EH (cell line): ENCODE results near the gene GPER1.
A peak's percentile ranks its signal among the peaks of the same experiment; 100 is the strongest.
"Not testable (repeated sequence)": the region's sequence is repeated elsewhere in the genome, so short reads cannot be mapped to it uniquely, and the experiment has no call there.

ENCODE experiments used
- DNase-seq: peaks from one replicate; pipeline ENCODE4 v3.0.0-alpha.2; 2015; ENCODE audit warnings: low read depth

Gene GPER1

DNA sequence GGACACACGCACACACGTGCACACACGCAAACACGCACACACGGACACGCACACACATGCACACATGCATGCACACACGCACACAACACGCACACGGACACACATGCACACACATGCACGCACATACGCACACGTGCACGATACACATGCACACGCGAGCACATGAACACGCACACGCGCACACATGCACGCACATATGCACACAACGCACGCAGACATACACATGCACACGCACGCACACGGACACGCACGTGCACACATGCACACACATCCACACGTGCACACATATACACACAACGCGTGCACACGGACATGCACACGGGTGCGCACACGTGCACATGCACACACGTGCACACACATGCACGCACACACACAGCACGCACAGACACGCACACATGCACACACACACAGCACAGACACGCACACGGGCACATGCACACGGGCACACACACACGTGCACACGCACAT lies 17.3 kb upstream of the GPER1 start:
- no peak for DNase-seq

DNA sequence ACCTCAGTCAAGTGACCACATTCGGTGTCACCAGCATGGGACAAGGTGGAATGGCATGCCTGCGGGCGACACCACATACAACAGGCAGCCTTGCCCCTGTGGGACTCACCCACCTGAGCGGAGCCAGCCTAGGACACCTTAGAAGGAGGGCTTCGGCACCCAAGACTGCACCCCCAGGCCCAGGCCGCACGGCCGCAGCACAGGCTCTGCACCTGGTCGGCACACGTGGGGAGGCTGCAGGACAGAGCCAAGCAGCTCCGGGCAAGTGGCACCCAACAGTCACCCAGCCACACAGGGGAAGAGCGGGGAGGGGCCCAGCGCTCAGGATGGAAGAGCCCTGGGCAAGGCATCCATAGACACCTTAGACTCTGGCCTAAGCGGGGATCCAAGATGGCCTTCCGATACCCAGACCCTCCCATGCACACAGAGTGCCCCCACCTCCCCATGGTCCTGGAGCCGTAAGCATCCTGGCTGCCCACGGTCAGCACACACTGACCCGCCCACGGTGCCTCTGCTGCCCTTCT lies 16.1 kb upstream of the GPER1 start:
- no peak for DNase-seq

DNA sequence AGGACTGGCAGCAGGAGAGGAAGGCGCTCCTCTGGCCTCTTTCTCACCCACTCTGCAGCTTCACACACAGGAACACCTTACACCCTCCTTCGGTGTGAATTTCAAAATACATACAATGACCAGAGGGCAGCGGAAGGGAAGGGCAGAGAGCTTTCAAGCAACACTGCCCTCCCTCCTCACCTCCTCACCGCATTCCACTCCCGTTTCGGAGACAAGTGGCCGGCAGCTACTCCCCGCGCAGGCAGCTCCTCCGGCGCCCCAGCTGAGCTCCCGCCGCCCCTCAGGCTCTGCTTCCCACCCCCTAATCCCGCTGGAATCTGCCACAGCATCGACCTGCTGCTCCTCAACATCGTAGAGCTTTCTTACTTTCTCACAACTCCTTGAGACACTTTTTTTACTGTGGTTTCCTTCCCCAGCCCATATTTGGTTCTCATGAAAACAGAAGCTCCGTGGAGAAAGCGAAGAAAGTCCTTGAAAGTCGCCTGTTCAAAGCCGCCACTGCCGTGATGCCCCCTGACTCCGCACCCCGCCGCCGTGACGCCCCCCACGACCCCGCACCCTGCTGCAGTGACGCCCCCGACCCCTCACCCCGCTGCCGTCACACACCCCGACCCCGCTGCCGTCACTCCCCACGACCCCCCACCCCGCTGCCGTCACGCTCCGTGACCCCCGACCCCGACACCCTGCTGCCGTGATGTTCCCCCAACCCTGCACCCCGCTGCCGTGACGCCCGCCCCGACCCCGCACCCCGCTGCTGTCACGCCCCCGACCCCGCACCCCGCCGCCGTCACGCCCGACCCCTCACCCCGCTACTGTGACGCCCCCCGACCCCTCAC lies 14.6 kb upstream of the GPER1 start:
- no peak for DNase-seq

DNA sequence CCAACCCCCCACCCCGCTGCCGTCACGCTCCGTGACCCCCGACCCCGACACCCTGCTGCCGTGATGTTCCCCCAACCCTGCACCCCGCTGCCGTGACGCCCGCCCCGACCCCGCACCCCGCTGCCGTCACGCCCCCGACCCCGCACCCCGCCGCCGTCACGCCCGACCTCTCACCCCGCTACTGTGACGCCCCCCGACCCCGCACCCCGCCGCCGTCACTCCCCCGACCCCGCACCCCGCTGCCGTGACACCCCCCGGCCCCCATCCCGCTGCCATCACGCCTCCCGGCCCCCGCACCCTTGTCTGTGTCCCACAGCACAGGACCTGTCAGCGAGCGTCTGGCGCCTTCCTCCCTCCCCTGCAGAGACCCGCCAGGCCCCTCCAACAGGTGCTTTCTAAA lies 13.9 kb upstream of the GPER1 start:
- DNase-seq, result not testable (repeated sequence)

DNA sequence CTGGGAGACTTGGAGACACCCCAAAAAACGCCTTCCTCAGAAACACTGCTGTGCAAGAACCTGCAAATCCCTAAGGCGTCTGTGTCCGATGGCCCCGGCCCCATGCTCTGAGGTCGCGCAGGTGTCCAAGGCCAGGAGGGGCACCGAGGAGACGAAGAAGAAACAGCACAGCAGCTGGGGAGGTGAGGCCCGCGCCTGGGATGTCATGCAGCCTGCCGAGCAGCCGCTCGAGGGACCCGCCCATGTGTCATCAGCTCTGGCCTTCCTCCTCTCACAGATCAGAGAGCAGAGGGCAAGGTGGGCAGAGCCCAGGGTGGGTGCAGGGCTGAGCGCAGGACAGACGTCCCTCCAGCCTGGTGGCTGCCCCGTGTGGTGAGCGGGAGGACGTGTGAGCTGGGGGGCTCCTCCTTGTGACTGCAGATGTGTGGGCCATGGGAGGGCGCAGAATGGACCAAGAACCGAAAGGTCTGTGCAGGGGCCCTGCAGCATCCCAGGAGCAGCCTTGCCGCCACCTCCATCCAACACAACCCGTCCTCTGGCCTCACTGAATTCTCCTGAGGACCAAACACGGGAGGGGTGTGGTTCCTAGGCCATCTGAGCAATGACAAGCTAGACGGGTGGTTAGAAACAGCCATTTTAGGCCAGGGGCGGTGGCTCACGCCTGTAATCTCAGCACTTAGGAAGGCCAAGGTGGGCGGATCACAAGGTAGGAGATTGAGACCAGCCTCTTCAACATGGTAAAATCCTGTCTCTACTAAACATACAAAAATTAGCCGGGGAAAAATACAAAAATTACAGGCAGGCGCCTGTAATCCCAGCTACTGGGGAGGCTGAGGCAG lies 13.1 kb upstream of the GPER1 start:
- DNase-seq, result no peak

DNA sequence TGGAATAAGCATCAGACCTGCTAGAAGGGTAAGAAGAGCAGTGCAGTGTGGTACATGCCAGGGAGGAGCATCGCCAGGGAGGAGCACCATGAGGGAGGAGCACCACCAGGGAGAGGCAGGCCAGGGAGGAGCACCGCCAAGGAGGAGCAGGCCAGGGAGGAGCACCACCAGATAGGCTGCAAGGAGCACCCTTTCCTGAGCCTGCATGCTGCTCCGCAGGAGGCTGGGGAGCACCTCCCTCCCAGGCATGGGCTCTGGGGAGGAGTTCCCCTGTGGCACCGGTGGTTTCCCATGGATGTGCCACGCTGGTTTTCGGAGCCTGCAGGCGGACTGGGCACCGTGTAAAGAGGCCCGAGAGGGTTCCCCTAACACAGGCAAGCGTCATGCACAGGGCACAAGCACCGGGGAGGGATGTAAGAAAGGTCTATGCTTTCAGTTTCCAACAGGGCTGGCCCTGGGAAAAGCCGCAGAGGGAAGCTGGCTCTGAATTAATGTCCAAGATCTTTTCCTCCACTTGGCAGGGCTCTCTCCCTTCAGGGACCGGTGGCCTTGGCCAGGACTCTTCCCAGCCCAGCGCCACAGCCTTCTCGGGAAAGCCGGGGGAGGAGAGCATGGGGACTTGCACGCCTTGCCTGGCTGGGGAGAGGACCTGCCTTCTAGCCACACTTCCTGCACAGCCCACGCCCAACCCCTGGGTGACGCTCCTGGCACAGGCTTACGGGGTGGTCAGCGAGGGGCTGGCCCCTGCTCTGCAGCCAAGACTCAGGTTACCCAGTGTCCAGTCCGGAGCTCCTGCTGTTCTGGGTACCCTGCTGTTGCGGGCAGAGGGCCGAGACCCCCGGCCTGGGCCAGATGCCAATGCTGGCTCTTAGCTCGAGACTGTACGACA lies 11.5 kb upstream of the GPER1 start:
- DNase-seq, result no peak

DNA sequence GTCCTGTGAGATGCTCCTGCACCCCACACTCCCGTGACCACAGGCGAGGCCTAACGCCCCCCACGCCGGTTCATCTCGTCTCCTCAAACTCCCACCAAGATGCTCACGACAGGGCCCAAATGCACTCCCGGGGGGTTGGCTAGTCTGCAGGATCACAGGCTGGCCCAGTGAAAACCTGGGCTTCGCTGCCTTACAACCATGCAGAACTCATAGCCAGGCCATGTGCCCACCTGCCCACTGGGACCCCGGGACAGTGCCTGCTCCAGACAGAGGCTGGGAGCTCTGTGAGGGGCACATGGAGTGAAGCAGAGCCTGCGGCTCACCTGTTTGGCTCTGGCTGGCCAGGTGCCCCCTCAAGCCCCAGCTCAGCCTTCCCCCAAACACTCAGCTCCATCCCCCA lies 9.4 kb upstream of the GPER1 start:
- no peak for DNase-seq

DNA sequence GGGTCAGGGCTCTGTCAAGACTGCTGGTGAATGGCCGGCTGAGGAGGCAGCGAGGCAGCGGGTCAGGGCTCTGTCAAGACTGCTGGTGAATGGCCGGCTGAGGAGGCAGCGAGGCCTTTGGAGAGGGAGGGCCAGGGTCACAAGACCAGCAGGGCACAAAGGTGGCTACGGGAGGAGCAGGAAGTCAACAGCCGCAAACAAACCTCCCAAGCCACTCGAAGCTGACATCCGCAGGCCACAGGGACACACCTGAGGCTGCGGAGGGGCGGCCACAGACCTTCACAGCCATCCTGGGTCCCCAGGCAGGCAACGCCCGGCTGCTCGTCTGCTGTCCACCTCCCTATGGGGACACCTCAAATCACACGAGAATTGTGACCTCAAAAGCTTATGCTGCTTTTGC lies 8.9 kb upstream of the GPER1 start:
- DNase-seq, result no peak

DNA sequence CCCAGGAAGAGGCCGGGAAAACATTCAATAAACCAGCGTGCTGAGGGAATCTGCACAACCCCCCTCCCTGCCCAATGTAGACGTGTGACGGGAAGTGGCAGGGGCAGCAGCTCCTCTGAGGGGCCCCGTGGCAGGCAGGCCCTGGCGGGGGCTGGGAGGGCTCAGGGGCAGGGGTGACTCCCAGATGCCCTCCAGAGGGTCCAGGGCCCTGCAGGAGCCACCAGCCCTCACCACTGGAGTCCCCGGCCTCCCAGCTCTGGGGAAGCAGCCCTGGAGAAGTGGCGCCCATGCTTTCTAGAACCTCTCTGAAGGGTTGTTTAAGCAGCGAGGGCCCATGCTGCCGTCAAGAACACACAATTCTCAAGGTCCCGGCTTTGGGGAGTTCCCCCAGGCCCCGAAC lies 8.4 kb upstream of the GPER1 start:
- DNase-seq, result no peak

DNA sequence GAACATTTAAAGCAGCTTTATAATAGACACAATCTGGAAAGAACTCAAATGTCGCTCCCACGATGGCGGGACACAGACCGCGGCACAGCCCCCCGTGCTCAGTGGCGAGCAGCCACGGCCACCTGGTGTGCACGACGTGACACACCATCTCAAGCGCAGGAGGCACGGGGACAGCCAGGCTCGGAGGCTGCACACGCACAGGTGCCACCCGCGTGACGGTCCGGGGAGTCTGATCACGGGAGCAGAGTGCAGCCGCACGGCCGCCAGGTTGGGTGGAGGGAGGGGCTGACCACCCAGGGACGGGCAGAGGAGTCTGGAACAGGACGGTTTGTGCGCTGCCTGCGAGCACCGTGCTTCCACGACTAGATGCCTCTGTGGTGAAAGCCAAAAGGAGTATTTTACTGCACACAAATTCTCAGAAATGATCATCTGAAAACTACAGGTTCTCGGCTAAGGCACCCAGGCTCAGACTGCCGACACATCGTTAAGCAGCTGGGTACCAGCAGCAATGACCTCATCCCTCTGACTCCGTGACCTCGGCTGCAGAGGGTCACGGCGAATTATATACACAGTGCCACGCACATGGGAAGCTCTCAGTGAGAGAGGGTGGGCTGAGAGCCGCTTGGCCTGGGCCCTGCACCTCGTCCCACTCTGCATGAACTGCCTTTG lies 7.5 kb upstream of the GPER1 start:
- no peak for DNase-seq

DNA sequence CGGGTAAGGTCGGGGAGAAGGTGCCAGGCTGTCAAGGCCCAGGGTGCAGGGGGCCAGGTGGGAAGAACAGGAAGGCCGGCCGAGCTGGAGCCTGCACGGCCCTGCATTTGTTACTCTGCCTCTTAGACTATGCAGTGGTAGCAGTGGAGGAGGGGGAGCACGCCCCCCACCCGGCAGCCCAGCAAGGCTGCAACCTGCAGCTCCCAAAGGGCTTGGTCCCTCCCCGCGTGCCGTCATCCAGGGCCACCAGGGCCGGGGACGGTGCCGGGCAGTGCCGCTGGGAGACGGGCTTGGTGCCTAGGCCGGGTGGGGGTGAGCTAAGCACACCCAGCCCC lies 7.0 kb upstream of the GPER1 start:
- no peak for DNase-seq

DNA sequence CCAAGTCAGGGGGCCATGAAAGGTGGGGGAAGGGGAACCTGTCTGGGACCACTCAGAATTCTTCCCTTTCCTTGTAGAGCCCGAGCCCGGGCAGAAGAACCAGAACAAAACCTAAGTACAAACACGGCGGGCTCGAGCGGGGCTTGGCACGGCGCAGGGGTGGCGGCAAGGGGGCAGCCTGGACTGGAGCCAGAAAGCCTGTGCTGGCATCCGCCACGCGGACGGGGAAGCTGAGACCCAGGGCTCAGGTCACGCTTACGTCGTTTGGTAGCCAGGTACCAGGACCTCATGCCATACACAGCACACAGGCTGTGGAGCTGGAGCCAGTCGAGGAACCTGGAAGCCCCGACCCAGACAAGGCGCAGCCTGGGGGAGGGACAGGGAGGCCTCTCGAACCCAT lies 6.6 kb upstream of the GPER1 start:
- no peak for DNase-seq

DNA sequence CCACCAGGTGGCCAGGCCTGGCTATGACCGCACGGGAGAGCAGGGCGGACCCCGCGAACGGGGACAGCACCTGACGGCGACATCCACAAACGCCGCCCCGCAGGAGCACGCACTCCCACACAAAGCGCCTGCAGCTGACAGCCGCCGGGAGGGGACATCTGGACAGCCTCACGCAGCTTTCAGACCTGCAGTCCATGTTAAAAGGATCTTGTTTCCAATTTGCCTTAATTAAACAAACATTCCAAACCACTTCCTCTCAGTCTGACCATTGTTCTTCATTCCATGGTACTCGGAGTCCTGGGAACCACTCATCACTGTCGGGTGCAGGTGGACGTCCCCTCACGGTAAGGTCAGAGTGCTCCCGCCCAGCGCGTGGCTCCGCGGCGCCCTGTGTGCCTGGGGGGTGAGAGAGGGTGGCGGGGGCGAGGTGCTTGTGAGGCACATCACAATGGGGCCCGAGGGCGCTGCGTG lies 5.9 kb upstream of the GPER1 start:
- peak; percentile 77 for DNase-seq

DNA sequence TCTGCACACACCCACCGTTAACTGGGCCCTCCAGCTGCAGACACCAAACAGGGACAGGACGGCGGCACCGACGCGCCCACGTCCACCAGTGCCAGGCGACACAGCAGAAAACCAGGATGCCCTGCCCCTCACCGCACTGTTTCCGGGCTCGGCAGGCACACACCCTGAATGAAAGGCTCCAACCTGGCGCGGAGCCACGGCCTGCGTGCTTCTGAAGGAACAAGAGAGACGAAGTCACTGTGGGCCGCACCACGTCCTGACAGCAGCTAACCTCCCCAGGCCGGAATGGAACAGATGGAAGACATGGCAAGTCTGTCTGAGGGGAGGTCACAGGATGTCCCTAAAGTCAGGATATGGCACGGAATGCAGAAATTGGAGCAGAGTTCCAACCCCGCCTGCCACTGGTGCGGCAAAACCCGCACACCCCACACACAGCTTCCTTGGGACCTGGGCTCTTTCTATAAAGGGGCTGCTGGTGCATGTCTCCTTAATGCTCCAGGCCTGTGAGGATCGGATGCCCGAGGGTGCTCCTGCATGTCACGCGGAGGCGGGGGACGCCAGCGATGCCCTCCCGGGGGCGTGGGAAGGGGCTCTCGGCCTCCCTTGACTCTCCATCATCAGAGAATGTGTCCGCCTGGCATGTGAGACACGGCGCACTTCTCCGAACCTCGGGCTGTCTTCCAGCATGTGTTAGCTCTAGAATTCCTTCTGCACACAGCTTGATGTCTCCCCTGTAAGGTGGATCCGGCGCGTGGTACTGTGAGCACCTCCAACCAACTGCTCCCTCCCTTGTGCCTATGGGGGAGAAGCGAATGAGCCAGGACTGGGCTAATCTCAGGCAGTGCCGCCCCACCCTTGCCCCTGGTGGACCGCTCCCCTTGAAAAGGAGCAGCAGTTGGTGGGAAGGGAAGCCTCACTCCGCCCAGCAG lies 3.9 kb upstream of the GPER1 start:
- no peak for DNase-seq

DNA sequence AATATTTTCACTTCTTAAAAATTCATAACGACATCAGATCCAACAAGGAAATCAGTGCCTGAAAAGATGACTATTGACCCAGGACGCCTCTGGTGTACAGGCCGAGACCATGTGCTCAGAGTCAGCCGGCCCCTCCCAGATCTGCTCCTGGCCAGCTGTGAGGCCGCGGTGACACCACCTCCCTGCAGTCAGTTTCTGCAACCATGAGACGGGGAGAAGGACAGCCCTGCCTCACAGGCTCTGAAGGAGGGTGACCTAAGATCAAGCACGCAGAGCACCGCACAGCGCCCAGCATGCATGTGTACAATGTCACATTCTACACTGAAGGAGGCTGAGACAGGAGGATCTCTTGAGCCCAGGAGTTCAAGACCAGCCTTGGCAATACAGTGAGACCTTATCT lies 2.6 kb upstream of the GPER1 start:
- DNase-seq, result no peak

DNA sequence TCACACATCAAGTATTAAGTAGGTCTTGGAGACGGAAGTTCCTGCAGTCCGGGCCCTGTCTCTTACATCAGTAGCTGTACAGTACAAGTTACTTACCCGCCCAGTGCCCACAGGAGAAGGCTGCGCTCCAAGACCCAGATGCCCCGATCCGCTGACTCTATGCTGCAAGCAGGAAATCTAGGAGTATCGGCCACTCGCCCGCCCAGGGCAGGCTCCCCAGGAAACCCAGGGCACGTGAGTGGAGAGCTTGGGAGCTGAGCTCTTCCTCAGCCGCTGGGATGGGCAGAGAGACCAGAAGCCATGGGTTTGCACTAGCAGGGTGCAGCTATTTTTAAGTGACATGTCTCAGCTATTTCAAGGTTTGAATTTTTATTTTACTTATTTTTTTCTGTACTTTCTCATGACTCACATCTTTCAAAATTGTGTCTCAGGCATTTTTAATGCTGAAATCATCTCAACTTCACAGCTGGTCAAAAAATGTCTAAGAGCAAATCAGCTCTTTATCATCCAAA lies 1.9 kb upstream of the GPER1 start:
- peak; percentile 46 for DNase-seq

DNA sequence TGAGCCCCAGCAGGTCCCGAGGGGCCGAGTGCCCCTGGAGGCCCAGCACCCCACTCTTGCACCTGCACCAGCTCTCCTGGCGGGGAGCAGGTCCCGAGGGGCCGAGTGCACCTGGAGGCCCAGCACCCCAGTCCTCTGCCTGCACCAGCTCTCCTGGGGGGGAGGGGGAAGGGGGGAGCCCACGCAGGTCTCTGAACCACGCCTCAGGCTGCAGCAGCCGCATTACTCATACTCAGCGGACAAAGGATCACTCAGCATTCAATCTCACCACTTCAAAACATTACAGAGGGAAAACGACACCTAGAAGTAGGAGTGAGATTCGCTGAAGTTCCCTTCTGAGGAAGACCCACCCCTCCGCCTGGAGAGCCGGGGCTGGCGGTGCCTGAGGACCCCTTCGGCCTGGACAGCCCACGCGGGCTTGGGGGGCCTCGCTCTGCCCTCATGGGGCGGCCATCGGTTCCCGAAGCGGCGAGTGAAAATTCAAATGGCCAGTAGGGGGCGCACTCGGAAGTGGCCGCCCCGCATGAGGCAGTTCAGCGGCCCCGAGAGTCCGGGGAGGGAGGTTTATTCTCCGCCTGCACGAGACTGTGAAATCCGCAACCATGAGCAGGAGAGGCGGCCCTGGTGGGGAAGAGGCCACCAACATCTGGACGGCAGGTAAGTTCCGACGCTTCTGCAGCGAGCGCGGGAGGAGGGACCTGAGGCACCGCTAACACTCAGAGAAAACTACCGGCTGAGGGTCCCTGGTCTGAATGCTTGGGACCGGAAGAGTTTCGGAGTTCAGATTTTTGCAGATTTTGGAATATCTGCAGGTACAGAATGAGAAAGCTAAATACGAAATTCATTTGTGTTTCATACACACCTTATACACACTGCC lies 1.1 kb upstream of the GPER1 start:
- peak; percentile 62 for DNase-seq

DNA sequence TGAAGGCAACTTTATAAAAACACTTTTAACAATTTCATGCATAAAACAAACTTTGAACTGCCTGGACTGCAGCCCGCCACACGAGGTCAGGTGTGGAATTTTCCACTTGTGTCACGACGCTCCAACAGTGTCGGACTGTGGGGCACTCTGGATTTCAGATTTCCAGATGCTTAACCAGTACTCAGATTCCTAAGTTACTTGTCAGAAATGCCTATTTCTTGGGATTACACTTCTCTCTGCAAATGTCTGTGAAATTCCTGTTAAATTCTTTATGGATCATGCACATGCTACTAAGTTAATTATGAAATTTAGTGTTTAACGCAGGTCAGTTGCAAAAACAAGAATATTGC lies 473 bp upstream of the GPER1 start:
- DNase-seq, result peak; percentile 78

DNA sequence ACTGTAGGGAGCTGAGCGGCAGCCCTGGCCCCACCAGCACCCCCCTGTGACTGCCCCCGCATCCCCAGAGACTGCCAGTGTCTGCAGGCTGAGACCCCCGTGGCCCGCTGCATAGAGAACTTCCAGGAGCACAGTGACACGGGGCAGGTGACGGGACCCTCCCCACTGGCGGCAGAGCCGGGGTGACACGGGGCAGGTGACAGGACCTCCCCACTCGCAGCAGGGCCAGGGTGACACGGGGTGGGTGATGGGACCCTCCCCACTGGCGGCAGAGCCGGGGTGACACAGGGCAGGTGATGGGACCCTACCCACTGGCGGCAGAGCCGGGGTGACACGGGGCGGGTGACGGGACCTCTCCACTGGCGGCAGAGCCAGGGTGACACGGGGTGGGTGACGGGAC lies 2.3 kb downstream of the GPER1 start:
- no peak for DNase-seq
